Right lobe of liver (tissue), 6 donors: ENCODE results near the gene HOXD8. TPM values are rescaled to one million over a fixed set of nuclear protein-coding genes. Genes with fewer than 3 reads are reported as not detected.

ENCODE experiments used
- ATAC-seq, 4 donors: fragments of 200-7000 bp; cut with Tn5 transposase; one replicate each; pipeline ENCODE4 v1.9.1; 2020; ENCODE audit warnings: mild to moderate bottlenecking in 4 of 4, moderate library complexity in 4 of 4
- DNase-seq, 3 donors: peaks; one replicate each; pipeline ENCODE4 v3.0.0-alpha.2; 2020
- H3K27ac ChIP-seq, 3 donors: fragments of 200-600 bp; one replicate each; pipeline ENCODE4 v1.8.0; 2022
- H3K27me3 ChIP-seq, 2 donors: fragments of 200-600 bp; one replicate each; pipeline ENCODE4 v1.8.0; 2022
- H3K36me3 ChIP-seq, 4 donors: fragments of 200-600 bp; sonication (generic) in 1 of 4; one replicate each; pipeline versions ENCODE4 v1.5.1 to v1.8.0; 2017 to 2022; ENCODE audit warnings: control low read depth in 1 of 4
- H3K4me1 ChIP-seq, 4 donors: fragments of 200-600 bp; sonication (generic) in 1 of 4; one replicate each; pipeline versions ENCODE4 v1.5.1 to v1.8.0; 2017 to 2022; ENCODE audit warnings: control low read depth in 1 of 4
- H3K4me3 ChIP-seq, 3 donors: fragments of 200-600 bp; one replicate each; pipeline ENCODE4 v1.8.0; 2022
- H3K9me3 ChIP-seq, 4 donors: fragments of 200-600 bp; sonication (generic) in 1 of 4; one replicate each; pipeline versions ENCODE4 v1.5.1 to v1.8.0; 2017 to 2022; ENCODE audit warnings: control low read depth in 1 of 4
- POLR2A ChIP-seq: fragments of 450-650 bp; IDR thresholded peaks from one replicate; pipeline ENCODE4 v1.6.1; 2017; ENCODE audit warnings: antibody characterized with exemption, mild to moderate bottlenecking
- WGBS: methylation state at CpG from one replicate; pipeline ENCODE4 v1.1.6; 2018; ENCODE audit warnings: low coverage, low lambda C conversion rate; ENCODE audit not compliant: insufficient coverage; ENCODE audit errors: missing lambda C conversion rate; 5-methylcytosine and 5-hydroxymethylcytosine counted together
- intact Hi-C, 2 donors: fragments of 100-400 bp; cut with DNase I; formaldehyde crosslinking; loops; one replicate each; pipeline versions ENCODE4 v1.11.2 to v1.14.1; 2022
- microRNA counts: library from miRNA; unstranded; fragments of <30 nt; microRNA quantifications from one replicate; lab custom pipeline; 2016
- microRNA-seq, 2 donors: library from miRNA; unstranded; fragments of <30 nt; microRNA quantifications; one replicate each; pipeline ENCODE4, GENCODE V29; 2019 to 2020
- small RNA-seq, 2 experiments: library from RNA; depleted of rRNA; stranded (forward); fragments of <200 nt; gene quantifications; one replicate each; pipeline ENCODE3, GENCODE V24; 2016
- total RNA-seq, 6 experiments: library from RNA; depleted of rRNA in 2 of 6; stranded (reverse); fragments of >200 nt in 2 of 6; fragmentation: NEBNext Ultra II Directional in 3 of 6; extraction: Animal tissue kit (Norgen Biotek cat#: 25700) in 3 of 6; gene quantifications; one replicate each; pipeline versions ENCODE4 v1.1.0 to v1.2.4, GENCODE V29; 2016 to 2023
- TF ChIP-seq, protein P1 (sequence below), 4 donors: fragments of 200-600 bp in 3 of 4; fragments of 450-650 bp in 1 of 4; IDR thresholded peaks; one replicate each; pipeline versions ENCODE4 v1.5.1 to v1.8.0; 2016 to 2022; ENCODE audit warnings: antibody characterized with exemption in 4 of 4, mild to moderate bottlenecking in 2 of 4
- donor health status: DM: no; HTN: yes; CAD: no.
- donor health status: DM: no; HTN: no; CAD: no.
- donor health status: DM: no; HTN: no; CAD: no.
- donor health status: DM: no; HTN: yes; CAD: no.
- donor health status: DM: no; HTN: yes; CAD: no.

Gene HOXD8
- total RNA-seq, 6 experiments from 2014 or later, result 0.74 TPM; not detected in 5

DNA sequence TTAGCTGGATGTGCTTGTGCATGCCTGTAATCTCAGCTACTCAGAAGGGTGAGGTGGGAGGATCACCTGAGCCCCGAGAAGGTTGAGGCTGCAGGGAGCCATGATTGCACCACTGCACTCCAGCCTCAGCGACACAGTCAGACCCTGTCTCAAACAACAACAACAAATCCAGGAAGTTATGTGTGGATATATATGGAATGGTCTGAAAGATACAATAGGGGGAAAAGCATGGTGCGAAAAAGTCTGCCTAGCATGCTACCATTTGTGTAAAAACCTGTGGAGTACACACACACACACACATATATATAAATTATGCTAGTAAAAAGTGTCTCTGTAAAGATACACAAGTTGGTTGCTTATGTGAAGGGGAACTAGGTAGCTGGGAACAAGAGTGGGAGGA is 52.0 kb downstream of the HOXD8 start:
- 40% methylated on average over 3 of the region's 3 CpGs for WGBS
- TF ChIP-seq, protein P1, sequence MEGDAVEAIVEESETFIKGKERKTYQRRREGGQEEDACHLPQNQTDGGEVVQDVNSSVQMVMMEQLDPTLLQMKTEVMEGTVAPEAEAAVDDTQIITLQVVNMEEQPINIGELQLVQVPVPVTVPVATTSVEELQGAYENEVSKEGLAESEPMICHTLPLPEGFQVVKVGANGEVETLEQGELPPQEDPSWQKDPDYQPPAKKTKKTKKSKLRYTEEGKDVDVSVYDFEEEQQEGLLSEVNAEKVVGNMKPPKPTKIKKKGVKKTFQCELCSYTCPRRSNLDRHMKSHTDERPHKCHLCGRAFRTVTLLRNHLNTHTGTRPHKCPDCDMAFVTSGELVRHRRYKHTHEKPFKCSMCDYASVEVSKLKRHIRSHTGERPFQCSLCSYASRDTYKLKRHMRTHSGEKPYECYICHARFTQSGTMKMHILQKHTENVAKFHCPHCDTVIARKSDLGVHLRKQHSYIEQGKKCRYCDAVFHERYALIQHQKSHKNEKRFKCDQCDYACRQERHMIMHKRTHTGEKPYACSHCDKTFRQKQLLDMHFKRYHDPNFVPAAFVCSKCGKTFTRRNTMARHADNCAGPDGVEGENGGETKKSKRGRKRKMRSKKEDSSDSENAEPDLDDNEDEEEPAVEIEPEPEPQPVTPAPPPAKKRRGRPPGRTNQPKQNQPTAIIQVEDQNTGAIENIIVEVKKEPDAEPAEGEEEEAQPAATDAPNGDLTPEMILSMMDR (IDR thresholded peaks at IDR 0.05), result no peak
- TF ChIP-seq POLR2A, result no peak
- Histone ChIP-seq H3K4me1 (no peaks in the 10 kb centered on the region), H3K27me3 (peaks cover 5 to 25% of the 10 kb centered on the region in 2 donors), H3K4me3 (no peak overlapping the region), H3K36me3 (no peaks in the 10 kb centered on the region), H3K27ac (no peak overlapping the region), H3K9me3 (no peaks in the 10 kb centered on the region)
- intact Hi-C loops, result no loop called here
- no peak for ATAC-seq
- DNase-seq, result no peak

MicroRNA genes within 50 kb of the gene (microRNA counts, 767-probe panel; counts per million panel counts)
- 237 counts per million for microRNA hsa-miR-10b-5p (lab: Ali Mortazavi, UCI)

Small RNAs within 50 kb of the gene (microRNA-seq; reads per million reads assigned to microRNA genes)
- gene MIR10B, result 153 to 316 reads per million in 2 donors

Small RNAs within 50 kb of the gene (small RNA-seq; reads per million reads assigned to genes)
- 2,584 to 4,957 reads per million in 2 experiments for gene MIR10B

Other genes starting within 250 kb of the HOXD8 start
- gene LNPK, start 127.4 kb upstream of the HOXD8 start, total RNA-seq, result 10 to 100 TPM; 12.9 to 30.7 (median 22.2) TPM
- not detected for gene EVX2, start 45.7 kb upstream of the HOXD8 start, total RNA-seq
- not detected for gene HOXD13, start 37.0 kb upstream of the HOXD8 start, total RNA-seq
- gene HOXD12, start 29.9 kb upstream of the HOXD8 start, total RNA-seq, result not detected
- not detected for gene HOXD11, start 22.4 kb upstream of the HOXD8 start, total RNA-seq
- not detected for gene HOXD10, start 12.9 kb upstream of the HOXD8 start, total RNA-seq
- gene HOXD9, start 7.0 kb upstream of the HOXD8 start, total RNA-seq, result under 1 TPM in 1 of 6 experiments, not detected in 5; 0.25 TPM
- not detected for gene HOXD4, start 21.8 kb downstream of the HOXD8 start, total RNA-seq
- not detected for gene HOXD3, start 27.6 kb downstream of the HOXD8 start, total RNA-seq
- gene HOXD1, start 59.0 kb downstream of the HOXD8 start, total RNA-seq, result not detected
- 10 to 100 TPM in 4 of 6 experiments, 1 to 10 TPM in 2; 7.7 to 29.3 (median 11.1) TPM for gene MTX2, start 139.7 kb downstream of the HOXD8 start, total RNA-seq